IPS-18c (cell line): Measurements from ENCODE around the gene HIVEP3.

Source experiments
- H3K4me3 ChIP-seq: 2 replicates; pipeline ENCODE4 v1.7.0; 2013; ENCODE audit warnings: low read depth, mild to moderate bottlenecking, low read length, moderate library complexity; ENCODE audit not compliant: insufficient read depth
- H3K9me3 ChIP-seq: one replicate; pipeline ENCODE4 v1.6.1; 2013; ENCODE audit warnings: mild to moderate bottlenecking, low read length, moderate library complexity; ENCODE audit not compliant: control insufficient read depth, insufficient read depth

HIVEP3 gene

GRCh38 chr1:41456847-41457540 lies 461.7 kb downstream of the HIVEP3 start:
- H3K4me3 ChIP-seq: no peak overlapping the region
- no peaks in the 10 kb centered on the region for H3K9me3 ChIP-seq
